ENCODE measurements around the gene INTS4.
"Not testable (repeated sequence)": the region's sequence is repeated elsewhere in the genome, so short reads cannot be mapped to it uniquely, and the experiment has no call there.

The INTS4 gene

GRCh38 chr11:77981346-77981947 lies 13.0 kb downstream of the INTS4 start:
- DNase-seq (ENCODE audit: low read depth, low spot score), result no peak
- no peak overlapping the region for H3K4me3 ChIP-seq (ENCODE audit: low read length)

- H3K4me3 ChIP-seq (ENCODE audit: low read length), result no peak overlapping the region
- no peak for DNase-seq (ENCODE audit: low read depth, low spot score)
These were observed 26.1 kb downstream of the INTS4 start for GRCh38 chr11:77968337-77968736.

GRCh38 chr11:77967753-77968152 lies 26.7 kb downstream of the INTS4 start:
- no peak for DNase-seq (ENCODE audit: low read depth, low spot score)
- no peak overlapping the region for H3K4me3 ChIP-seq (ENCODE audit: low read length)

GRCh38 chr11:77967121-77967520 lies 27.3 kb downstream of the INTS4 start:
- no peak overlapping the region for H3K4me3 ChIP-seq (ENCODE audit: low read length)

GRCh38 chr11:77966338-77966737 lies 28.1 kb downstream of the INTS4 start:
- DNase-seq (ENCODE audit: low read depth, low spot score), result no peak
- H3K4me3 ChIP-seq (ENCODE audit: low read length), result no peak overlapping the region

More at GRCh38 chr11:77967121-77967520, 27.3 kb downstream of the INTS4 start:
- DNase-seq (ENCODE audit: low read depth, low spot score), result no peak

GRCh38 chr11:77959434-77959833 lies 35.0 kb downstream of the INTS4 start:
- no peak overlapping the region for H3K4me3 ChIP-seq (ENCODE audit: low read length)
- DNase-seq (ENCODE audit: low read depth, low spot score), result no peak

- not testable (repeated sequence) for DNase-seq (ENCODE audit: low read depth, low spot score)
These were observed 35.8 kb downstream of the INTS4 start for GRCh38 chr11:77958583-77959177.

GRCh38 chr11:77943296-77943695 lies 51.2 kb downstream of the INTS4 start:
- not testable (repeated sequence) for DNase-seq (ENCODE audit: low read depth, low spot score); H3K4me3 ChIP-seq (ENCODE audit: low read length)

More at GRCh38 chr11:77958583-77959177, 35.8 kb downstream of the INTS4 start:
- H3K4me3 ChIP-seq (ENCODE audit: low read length), result not testable (repeated sequence)

- not testable (repeated sequence) for H3K4me3 ChIP-seq (ENCODE audit: low read length); DNase-seq (ENCODE audit: low read depth, low spot score)
These were observed 52.0 kb downstream of the INTS4 start for GRCh38 chr11:77942465-77942864.

GRCh38 chr11:77933596-77933995 lies 60.9 kb downstream of the INTS4 start:
- not testable (repeated sequence) for DNase-seq (ENCODE audit: low read depth, low spot score); H3K4me3 ChIP-seq (ENCODE audit: low read length)

GRCh38 chr11:77930334-77931208 lies 63.9 kb downstream of the INTS4 start:
- not testable (repeated sequence) for DNase-seq (ENCODE audit: low read depth, low spot score); H3K4me3 ChIP-seq (ENCODE audit: low read length)

GRCh38 chr11:77917713-77918112 lies 76.8 kb downstream of the INTS4 start:
- not testable (repeated sequence) for DNase-seq (ENCODE audit: low read depth, low spot score); H3K4me3 ChIP-seq (ENCODE audit: low read length)

GRCh38 chr11:77914307-77914791 lies 80.1 kb downstream of the INTS4 start:
- H3K4me3 ChIP-seq (ENCODE audit: low read length); DNase-seq (ENCODE audit: low read depth, low spot score): not testable (repeated sequence)

GRCh38 chr11:77913608-77914306 lies 80.7 kb downstream of the INTS4 start:
- DNase-seq (ENCODE audit: low read depth, low spot score), result not testable (repeated sequence)

GRCh38 chr11:77910828-77911227 lies 83.6 kb downstream of the INTS4 start:
- H3K4me3 ChIP-seq (ENCODE audit: low read length); DNase-seq (ENCODE audit: low read depth, low spot score): not testable (repeated sequence)

More at GRCh38 chr11:77913608-77914306, 80.7 kb downstream of the INTS4 start:
- not testable (repeated sequence) for H3K4me3 ChIP-seq (ENCODE audit: low read length)

GRCh38 chr11:77909277-77909676 lies 85.2 kb downstream of the INTS4 start:
- no peak for DNase-seq (ENCODE audit: low read depth, low spot score)
- no peak overlapping the region for H3K4me3 ChIP-seq (ENCODE audit: low read length)

- no peak for DNase-seq (ENCODE audit: low read depth, low spot score)
- no peak overlapping the region for H3K4me3 ChIP-seq (ENCODE audit: low read length)
These were observed 85.6 kb downstream of the INTS4 start for GRCh38 chr11:77908835-77909234.

- not testable (repeated sequence) for H3K4me3 ChIP-seq (ENCODE audit: low read length); DNase-seq (ENCODE audit: low read depth, low spot score)
These were observed 99.5 kb downstream of the INTS4 start for GRCh38 chr11:77894949-77895348.

GRCh38 chr11:77891703-77892102 lies 102.8 kb downstream of the INTS4 start:
- DNase-seq (ENCODE audit: low read depth, low spot score); H3K4me3 ChIP-seq (ENCODE audit: low read length): not testable (repeated sequence)
